NCI-H345 treated with DMSO at 0.1 percent for 48 hours (cell line): ENCODE data around the gene COL4A6.

Source experiments
- DNase-seq: peaks from one replicate; lab custom pipeline; 2025; ENCODE audit not compliant: unreplicated experiment; lab: John Stamatoyannopoulos, UW

The COL4A6 gene

DNA sequence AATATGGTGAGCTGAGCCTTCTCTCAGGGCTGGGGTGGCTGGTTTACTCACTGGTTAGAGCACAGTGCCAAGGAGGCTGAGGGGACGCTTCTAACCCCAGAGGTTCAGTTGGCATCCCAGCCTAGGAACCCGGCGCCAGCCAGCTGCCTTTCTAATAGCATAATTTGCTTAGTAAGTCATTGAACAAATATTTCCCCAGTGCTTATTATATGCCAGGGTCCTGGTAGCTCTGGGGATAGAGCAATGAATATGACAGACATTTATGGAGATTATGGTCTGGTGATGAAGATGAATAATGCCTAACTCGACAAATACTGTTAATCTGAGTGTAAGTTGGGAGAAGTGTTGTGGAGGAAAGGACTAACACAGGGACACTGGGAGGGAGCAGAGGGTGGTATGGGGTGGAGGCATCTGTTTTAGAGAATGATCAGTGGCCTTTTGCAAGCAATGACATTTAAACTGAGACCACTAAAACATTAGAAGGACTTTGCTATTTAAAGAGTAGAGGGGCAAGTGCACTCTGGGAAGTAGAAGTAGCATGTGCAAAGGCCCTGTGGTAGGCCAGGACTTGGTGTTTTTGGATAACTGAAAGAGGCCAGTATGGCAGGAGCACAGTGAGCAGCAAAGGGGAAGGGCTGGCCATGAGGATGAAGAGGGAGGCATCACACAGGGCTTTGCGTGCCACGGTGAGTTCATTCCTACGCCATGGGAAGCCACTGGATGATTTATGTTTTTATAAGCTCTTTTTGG is 274.7 kb downstream of the COL4A6 start:
- no peak for DNase-seq

DNA sequence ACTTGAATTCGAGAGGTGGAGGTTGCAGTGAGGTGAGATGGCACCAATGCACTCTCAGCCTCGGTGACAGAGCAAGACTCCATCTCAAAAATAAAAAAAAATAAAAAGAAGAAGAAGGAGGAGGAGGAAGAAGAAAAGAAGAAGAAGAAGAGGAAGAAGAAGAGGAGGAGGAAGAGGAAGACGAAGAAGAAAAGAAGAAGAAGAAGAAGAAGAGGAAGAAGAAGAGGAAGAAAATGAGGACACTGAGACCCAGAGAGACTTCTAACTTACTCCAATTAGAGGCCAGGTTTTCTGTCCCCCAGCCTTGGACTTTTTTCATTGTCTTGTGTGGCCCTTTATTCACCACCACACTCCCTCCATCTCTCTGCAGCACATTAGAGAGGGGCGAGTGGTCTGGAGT is 276.0 kb downstream of the COL4A6 start:
- DNase-seq = no peak

DNA sequence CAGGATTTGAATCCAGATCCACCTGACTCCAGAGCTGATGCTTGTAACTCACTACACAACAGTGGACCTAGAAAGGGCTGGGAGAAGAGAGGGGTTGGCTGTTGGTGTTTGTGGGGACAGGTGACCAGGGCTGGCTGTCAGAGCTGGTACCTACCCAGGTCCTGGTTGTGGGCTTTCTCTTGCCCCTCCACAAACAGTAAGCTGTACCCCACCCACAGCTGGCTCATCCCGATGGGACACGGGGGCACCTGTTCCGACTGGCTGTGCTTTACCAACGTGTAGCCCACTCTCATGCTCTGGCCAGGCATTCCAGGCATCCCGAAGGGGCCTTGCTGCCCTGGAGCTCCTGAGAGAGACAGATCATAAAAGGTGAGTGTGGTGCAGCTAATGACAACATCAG is 277.9 kb downstream of the COL4A6 start:
- no peak for DNase-seq

- no peak for DNase-seq
These were observed 279.1 kb downstream of the COL4A6 start for GRCh38 chrX:108159028-108159670.

DNA sequence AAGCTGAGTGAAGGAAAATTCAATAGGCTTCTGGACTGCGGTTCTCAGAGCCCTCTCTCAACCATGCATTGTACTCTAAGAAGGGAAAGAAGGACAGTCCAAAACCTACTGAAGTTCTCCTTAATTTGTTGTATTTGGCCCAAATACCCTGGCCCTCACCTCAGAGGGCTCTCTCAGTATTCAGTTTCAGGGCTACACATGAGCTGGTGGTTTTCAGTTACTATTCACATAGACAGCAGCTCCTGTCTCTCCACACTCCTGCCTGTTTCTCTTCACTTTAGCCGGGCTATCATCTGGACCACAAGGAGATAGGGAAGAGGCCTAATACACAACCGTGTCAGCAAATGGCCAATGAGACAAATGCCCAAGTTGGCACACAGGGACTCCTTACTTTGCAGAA is 280.6 kb downstream of the COL4A6 start:
- no peak for DNase-seq

GRCh38 chrX:108156934-108157466 is 281.2 kb downstream of the COL4A6 start:
- no peak for DNase-seq

DNA sequence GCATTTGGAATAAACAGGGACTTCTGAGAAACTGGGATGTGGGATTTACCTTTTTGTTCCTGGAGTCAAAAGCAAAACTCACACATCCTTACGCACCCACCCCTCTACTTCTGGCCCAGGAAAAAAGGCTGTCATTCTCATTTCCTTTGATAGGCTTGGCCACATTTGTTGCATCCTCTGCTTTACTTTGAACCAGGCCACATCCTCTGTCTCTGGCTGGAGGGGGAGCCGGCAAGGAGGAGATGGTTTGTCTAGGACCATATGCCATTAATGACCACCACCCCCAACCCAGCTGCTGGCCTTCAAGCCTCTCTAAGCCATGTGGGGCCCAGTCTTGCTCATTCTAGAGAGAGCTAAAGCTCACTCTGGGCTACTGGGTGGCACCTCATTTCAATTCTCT is 282.1 kb downstream of the COL4A6 start:
- no peak for DNase-seq

- DNase-seq = no peak
These were observed 289.7 kb downstream of the COL4A6 start for GRCh38 chrX:108148524-108148923.

- DNase-seq = no peak
These were observed 299.2 kb downstream of the COL4A6 start for GRCh38 chrX:108138814-108139702.

DNA sequence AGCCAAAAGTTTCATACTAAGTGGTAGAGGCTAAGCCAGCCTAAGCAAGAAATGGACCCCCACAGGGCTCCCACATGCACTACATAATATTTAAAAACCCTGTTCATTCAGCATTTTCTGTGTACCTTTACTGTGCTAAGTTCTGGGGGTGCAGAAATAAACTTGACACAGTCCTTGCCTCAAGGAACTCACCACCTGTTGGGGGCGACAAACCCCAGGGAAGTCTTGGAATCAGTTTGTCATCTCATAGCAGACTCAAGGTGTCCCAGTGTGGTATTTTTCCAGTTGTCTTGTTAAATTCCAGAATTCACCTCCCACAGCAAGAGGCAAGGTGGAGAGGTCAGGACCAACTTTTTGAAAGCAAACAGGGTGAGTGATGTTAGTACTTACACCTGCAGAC is 303.5 kb downstream of the COL4A6 start:
- DNase-seq = no peak

DNA sequence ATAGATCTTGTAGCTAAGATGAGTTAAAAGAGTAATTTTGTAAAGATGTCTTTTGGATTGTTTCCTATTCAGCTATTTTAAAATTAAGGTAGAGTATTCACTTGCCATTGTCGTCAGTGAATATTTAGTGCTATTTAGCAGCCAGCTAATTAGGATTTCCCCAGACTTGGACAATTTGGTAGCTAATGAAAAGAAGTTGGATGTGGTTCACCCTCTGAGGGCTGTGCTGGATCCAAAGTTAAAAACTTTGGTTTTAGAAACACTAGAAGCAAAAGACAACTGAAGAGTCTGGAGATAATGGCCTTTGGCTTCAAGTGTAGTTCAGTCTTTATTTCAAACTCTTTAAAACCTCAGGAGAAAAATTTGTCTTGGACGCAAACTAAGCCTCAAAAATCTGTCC is 305.3 kb downstream of the COL4A6 start:
- DNase-seq = no peak

GRCh38 chrX:108132034-108132433 is 306.2 kb downstream of the COL4A6 start:
- DNase-seq = no peak

- DNase-seq = no peak
These were observed 306.8 kb downstream of the COL4A6 start for GRCh38 chrX:108131471-108131870.

GRCh38 chrX:108130889-108131288 is 307.3 kb downstream of the COL4A6 start:
- no peak for DNase-seq

GRCh38 chrX:108127152-108127551 is 311.1 kb downstream of the COL4A6 start:
- DNase-seq = no peak

DNA sequence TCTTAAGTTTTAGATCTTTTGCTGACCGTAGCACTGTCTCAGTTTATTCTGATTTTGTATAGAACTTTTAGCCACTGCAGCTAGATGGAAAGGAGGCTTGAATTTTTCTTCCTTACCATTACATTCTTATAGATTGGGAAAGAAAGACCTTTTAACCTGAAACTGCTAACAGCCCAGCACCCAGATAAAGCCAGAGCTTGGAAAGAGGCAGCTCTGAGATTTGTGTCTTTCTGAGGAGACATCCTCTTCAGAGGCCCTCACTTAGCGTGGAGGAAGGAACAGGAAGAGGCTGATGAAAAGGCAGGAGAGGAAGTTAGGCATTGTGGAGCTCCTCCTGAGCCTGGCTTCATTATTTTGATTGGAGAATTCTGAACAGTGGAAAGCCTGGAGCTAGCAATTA is 311.6 kb downstream of the COL4A6 start:
- no peak for DNase-seq

DNA sequence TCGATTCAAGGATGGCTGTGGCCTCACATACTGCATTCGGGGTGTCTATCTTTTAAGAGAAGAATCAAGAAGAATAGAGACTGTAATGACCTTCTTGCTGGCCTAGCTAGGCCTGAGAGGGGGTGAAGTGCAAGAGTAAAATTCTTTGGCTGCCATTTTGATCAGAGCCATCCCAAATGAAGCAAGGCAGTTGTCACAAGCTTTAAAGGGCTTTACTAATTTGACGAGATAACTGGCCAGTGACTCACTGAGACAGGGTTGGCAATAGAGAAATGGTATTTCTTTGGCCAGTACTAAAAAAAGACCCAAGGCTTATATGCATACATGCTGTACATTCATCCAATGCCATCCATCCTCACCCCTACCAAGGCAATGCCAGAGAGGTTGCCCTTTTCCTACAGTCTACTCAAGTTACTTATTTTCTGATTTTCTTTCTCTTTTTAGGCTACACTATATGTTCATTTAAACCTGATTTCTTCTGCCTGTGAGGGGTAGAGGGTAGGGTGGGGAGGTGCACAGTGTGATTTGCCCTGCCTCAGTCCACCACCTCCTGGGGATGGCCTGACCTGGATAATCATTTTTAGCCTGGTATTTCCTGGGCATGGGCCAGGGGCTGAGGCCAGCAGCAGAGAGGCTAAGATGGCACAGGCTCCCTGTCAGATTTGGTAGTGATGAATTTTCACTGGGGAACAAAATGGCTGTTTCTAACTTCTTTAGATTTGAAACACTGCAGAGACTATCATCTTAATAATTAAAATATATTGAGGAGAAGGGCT is 314.4 kb downstream of the COL4A6 start:
- no peak for DNase-seq

DNA sequence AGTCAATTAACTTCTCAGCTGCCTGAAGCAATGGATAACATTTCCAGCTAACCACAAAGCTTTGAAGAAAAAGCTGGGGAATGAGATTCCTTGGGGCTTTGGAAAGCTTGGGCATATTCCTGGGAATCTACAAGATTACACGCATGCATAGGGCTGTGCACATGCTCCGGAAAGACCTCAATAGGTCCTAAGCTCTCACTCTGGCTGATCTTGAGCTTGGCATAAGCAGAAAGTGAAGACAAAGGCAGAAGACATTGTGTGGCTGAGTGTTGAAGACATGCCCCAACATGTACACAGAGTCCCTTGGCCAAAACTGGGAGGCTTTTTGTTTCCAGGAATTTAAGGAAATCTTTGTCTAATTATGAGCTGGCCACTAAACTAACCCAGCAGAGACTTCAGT is 315.5 kb downstream of the COL4A6 start:
- no peak for DNase-seq

DNA sequence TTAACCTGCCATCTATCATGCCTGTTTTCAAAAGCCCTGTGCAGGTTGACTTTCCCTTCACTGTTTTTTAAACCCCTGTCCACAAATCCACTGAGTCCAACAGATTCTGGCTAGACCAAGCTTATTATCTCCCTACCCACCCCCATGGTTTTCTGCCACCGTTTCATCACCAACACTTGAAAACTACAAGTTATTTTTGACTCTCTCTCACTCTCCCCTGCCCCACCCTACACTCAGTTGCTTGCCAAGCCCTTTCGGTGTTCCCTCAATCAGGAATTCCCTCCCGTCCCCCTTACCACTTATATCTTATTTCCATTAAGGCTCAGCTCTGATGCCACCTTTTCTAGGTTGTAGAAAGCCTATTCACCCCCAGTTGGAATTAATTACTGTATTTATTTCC is 316.9 kb downstream of the COL4A6 start:
- DNase-seq = no peak

DNA sequence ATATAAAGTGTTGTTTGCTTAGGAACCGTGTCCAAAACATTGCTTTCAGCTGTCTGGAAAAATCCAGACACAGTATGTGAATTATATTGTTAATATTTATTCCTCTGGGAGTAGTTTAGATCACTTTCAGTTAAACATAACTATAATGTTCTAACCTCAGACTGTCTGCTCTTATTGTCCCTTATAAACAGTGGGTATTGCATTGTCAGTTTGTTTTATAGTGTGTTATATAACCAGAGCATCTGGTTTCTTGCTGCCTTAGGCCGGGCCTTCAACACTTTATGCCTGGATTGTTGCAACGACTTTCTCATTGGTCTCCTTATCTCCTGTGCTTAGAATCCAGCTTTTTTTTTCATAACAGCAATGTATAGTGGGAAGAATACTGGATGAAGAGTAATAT is 320.2 kb downstream of the COL4A6 start:
- no peak for DNase-seq

DNA sequence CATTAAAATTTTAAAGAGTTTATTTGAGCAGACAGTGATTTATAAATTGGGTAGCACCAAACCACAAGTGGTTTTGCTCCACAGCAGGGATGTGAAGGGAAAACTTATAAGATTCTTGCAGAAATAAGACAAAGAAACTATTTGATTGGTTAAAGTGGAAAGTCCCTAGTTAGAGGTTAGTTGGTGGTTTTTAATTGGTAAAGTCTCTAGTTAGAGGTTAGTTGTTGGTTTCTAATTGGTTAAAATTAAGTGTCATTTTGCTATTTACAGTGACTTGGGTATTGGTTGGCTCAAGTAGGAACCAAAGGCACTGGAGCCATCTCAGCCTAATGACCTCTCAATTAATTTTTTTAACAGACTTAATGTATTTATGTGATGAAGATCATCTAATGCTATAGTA is 323.7 kb downstream of the COL4A6 start:
- no peak for DNase-seq
